H9 (cell line): Measurements from ENCODE around the gene CPNE5. TPM values are rescaled to one million over a fixed set of nuclear protein-coding genes. Genes with fewer than 3 reads are reported as not detected.

ENCODE experiments used
- DNase-seq: peaks from one replicate; pipeline ENCODE4 v3.0.0-alpha.2; 2017
- H2AFZ ChIP-seq: one replicate; pipeline ENCODE4 v1.6.1; 2013; ENCODE audit warnings: mild to moderate bottlenecking, low read length, control low read depth, moderate library complexity
- H2AK5ac ChIP-seq: 2 replicates; pipeline ENCODE4 v1.6.1; 2013; ENCODE audit warnings: low read length, control low read depth, mixed read lengths; ENCODE audit not compliant: insufficient read length
- H2BK120ac ChIP-seq: one replicate; pipeline ENCODE4 v1.6.1; 2013; ENCODE audit warnings: low read depth, mild to moderate bottlenecking, low read length, control low read depth, inconsistent platforms; ENCODE audit not compliant: poor library complexity, severe bottlenecking
- H2BK12ac ChIP-seq: 2 replicates; pipeline ENCODE4 v1.6.1; 2013; ENCODE audit warnings: low read length, control low read depth, mixed read lengths, low read depth; ENCODE audit not compliant: insufficient read length
- H2BK15ac ChIP-seq: 2 replicates; pipeline ENCODE4 v1.6.1; 2013; ENCODE audit warnings: low read depth, low read length, control low read depth
- H2BK20ac ChIP-seq: one replicate; pipeline ENCODE4 v1.6.1; 2013; ENCODE audit warnings: low read depth, mild to moderate bottlenecking, low read length, control low read depth, inconsistent platforms; ENCODE audit not compliant: poor library complexity, severe bottlenecking
- H2BK5ac ChIP-seq: 2 replicates; pipeline ENCODE4 v1.6.1; 2013; ENCODE audit warnings: low read length, control low read depth, mixed read lengths; ENCODE audit not compliant: insufficient read length
- H3K14ac ChIP-seq: 2 replicates; pipeline ENCODE4 v1.6.1; 2013; ENCODE audit warnings: low read length, control low read depth; ENCODE audit not compliant: insufficient read depth
- H3K18ac ChIP-seq: 2 replicates; pipeline ENCODE4 v1.6.1; 2013; ENCODE audit warnings: low read depth, mild to moderate bottlenecking, mixed read lengths, low read length, control low read depth; ENCODE audit not compliant: insufficient read length
- H3K23ac ChIP-seq: 2 replicates; pipeline ENCODE4 v1.6.1; 2013; ENCODE audit warnings: low read length, control low read depth, mixed read lengths, low read depth; ENCODE audit not compliant: insufficient read length
- H3K23me2 ChIP-seq: 2 replicates; pipeline ENCODE4 v1.6.1; 2013; ENCODE audit warnings: low read depth, mild to moderate bottlenecking, mixed read lengths, low read length, control low read depth; ENCODE audit not compliant: insufficient read length, poor library complexity, severe bottlenecking
- H3K27ac ChIP-seq: 2 replicates; pipeline ENCODE4 v1.5.1; 2013; ENCODE audit warnings: low read length, control low read depth, mixed read lengths, low read depth; ENCODE audit not compliant: insufficient read length
- H3K27me3 ChIP-seq: 2 replicates; pipeline ENCODE4 v1.6.1; 2013; ENCODE audit warnings: low read length, control low read depth, inconsistent platforms; ENCODE audit not compliant: insufficient read depth
- H3K4ac ChIP-seq: 2 replicates; pipeline ENCODE4 v1.6.1; 2013; ENCODE audit warnings: low read depth, mild to moderate bottlenecking, control low read depth, inconsistent platforms, low read length, moderate library complexity
- H3K4me1 ChIP-seq: 2 replicates; pipeline ENCODE4 v1.6.1; 2013; ENCODE audit warnings: low read length, control low read depth, inconsistent platforms; ENCODE audit not compliant: insufficient read depth
- H3K4me2 ChIP-seq: 2 replicates; pipeline ENCODE4 v1.6.1; 2013; ENCODE audit warnings: low read length, control low read depth, mixed read lengths; ENCODE audit not compliant: insufficient read length, insufficient read depth
- H3K56ac ChIP-seq: 2 replicates; pipeline ENCODE4 v1.6.1; 2013; ENCODE audit warnings: low read depth, mild to moderate bottlenecking, mixed read lengths, low read length, control low read depth; ENCODE audit not compliant: insufficient read length
- H3K79me1 ChIP-seq: 2 replicates; pipeline ENCODE4 v1.6.1; 2013; ENCODE audit warnings: low read depth, mild to moderate bottlenecking, moderate library complexity, low read length, control low read depth, inconsistent platforms; ENCODE audit not compliant: insufficient read depth, poor library complexity, severe bottlenecking
- H3K79me2 ChIP-seq: 2 replicates; pipeline ENCODE4 v1.6.1; 2013; ENCODE audit warnings: low read length, control low read depth, inconsistent platforms; ENCODE audit not compliant: insufficient read depth
- H3K9ac ChIP-seq: 2 replicates; pipeline ENCODE4 v1.6.1; 2013; ENCODE audit warnings: low read length, control low read depth, mixed read lengths; ENCODE audit not compliant: insufficient read length; ENCODE audit errors: extremely low read depth
- H3K9me3 ChIP-seq: one replicate; pipeline ENCODE4 v1.6.1; 2013; ENCODE audit warnings: low read depth, low read length, inconsistent platforms; ENCODE audit not compliant: control insufficient read depth
- H3T11ph ChIP-seq: one replicate; pipeline ENCODE4 v1.6.1; 2013; ENCODE audit warnings: mild to moderate bottlenecking, low read length, control low read depth, inconsistent platforms
- H4K20me1 ChIP-seq: one replicate; pipeline ENCODE4 v1.6.1; 2013; ENCODE audit not compliant: control insufficient read depth, insufficient read length, insufficient read depth
- H4K5ac ChIP-seq: 2 replicates; pipeline ENCODE4 v1.6.1; 2013; ENCODE audit warnings: low read depth, mild to moderate bottlenecking, mixed read lengths, low read length, control low read depth; ENCODE audit not compliant: insufficient read length
- H4K8ac ChIP-seq: replicated peaks from 2 replicates; pipeline ENCODE4 v1.6.1; 2013; ENCODE audit warnings: low read length, control low read depth, mixed read lengths, low read depth; ENCODE audit not compliant: insufficient read length
- H4K91ac ChIP-seq: 2 replicates; pipeline ENCODE4 v1.6.1; 2013; ENCODE audit warnings: low read depth, mild to moderate bottlenecking, moderate library complexity, mixed read lengths, low read length, control low read depth; ENCODE audit not compliant: insufficient read length
- H3K27ac Mint-ChIP-seq, 3 experiments: 2 replicates in 2 of 3; 3 replicates in 1 of 3; pipeline ENCODE4 v1.8.0; 2020 to 2021; ENCODE audit warnings: mixed read lengths in 3 of 3, mild to moderate bottlenecking in 1 of 3, moderate library complexity in 1 of 3
- H3K27me3 Mint-ChIP-seq: 2 replicates; pipeline ENCODE4 v1.8.0; 2021; ENCODE audit warnings: low read depth, mild to moderate bottlenecking, moderate library complexity, mixed read lengths
- H3K36me3 Mint-ChIP-seq, 3 experiments: 2 replicates in 2 of 3; 3 replicates in 1 of 3; pipeline ENCODE4 v1.8.0; 2020 to 2021; ENCODE audit warnings: low read depth in 3 of 3, mixed read lengths in 3 of 3; ENCODE audit not compliant: insufficient read depth in 1 of 3
- H3K4me1 Mint-ChIP-seq, 2 experiments: 2 replicates each; pipeline ENCODE4 v1.8.0; 2020; ENCODE audit warnings: mixed read lengths in 2 of 2
- H3K4me3 Mint-ChIP-seq, 2 experiments: 2 replicates in 1 of 2; 3 replicates in 1 of 2; pipeline ENCODE4 v1.8.0; 2020 to 2021; ENCODE audit warnings: mild to moderate bottlenecking in 2 of 2, mixed read lengths in 2 of 2, moderate library complexity in 1 of 2
- H3K9me3 Mint-ChIP-seq, 2 experiments: 2 replicates in 1 of 2; 3 replicates in 1 of 2; pipeline ENCODE4 v1.8.0; 2020; ENCODE audit warnings: mild to moderate bottlenecking in 2 of 2, mixed read lengths in 2 of 2, moderate library complexity in 1 of 2
- WGBS: extraction: QIAGEN DNeasy Blood & Tissue Kit; methylation state at CpG from one replicate; pipeline ENCODE4 v1.1.7; 2013; ENCODE audit warnings: missing lambda C conversion rate, low lambda C conversion rate, mixed read lengths; ENCODE audit not compliant: insufficient read length; ENCODE audit errors: extremely low coverage; 5-methylcytosine and 5-hydroxymethylcytosine counted together
- total RNA-seq: library from RNA; stranded (reverse); gene quantifications from 2 replicates; pipeline ENCODE4 v1.2.1, GENCODE V29; 2021
- TF ChIP-seq, protein P1 (sequence below): fragments of 200-600 bp; sonication (generic); conservative IDR thresholded peaks from 3 replicates; pipeline ENCODE4 v1.8.0; 2021; ENCODE audit warnings: antibody characterized with exemption, mild to moderate bottlenecking

The CPNE5 gene
- total RNA-seq, 1 experiment from 2014 or later: 0.52 TPM

DNA sequence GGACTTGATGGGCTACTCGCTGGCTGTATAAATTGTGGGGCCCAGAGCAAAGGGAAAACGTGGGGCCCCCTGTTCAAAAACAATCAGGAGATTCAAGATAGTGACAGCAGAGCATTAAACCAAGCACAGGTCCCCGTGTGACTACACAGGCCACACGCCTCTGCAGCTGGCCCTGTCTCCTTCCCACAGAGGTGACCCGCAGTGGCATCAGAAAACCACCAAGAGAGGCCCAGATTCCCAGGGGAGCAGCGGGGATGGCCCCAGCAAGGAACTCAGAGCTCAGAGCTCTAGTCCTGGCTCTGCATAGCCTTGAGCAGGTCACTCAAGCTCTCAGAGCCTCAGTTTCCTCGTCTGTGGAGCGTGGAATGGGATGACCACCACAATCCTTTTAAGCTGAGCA is 57.6 kb downstream of the CPNE5 start:
- no peak for DNase-seq
- H3K14ac ChIP-seq: no peak overlapping the region
- H3K27ac ChIP-seq: no peak overlapping the region
- H3K27me3 ChIP-seq: no peaks in the 10 kb centered on the region
- H2BK12ac ChIP-seq: no peak overlapping the region
- H3K9ac ChIP-seq: no peak overlapping the region
- no peak overlapping the region for H3T11ph ChIP-seq
- TF ChIP-seq, protein P1, sequence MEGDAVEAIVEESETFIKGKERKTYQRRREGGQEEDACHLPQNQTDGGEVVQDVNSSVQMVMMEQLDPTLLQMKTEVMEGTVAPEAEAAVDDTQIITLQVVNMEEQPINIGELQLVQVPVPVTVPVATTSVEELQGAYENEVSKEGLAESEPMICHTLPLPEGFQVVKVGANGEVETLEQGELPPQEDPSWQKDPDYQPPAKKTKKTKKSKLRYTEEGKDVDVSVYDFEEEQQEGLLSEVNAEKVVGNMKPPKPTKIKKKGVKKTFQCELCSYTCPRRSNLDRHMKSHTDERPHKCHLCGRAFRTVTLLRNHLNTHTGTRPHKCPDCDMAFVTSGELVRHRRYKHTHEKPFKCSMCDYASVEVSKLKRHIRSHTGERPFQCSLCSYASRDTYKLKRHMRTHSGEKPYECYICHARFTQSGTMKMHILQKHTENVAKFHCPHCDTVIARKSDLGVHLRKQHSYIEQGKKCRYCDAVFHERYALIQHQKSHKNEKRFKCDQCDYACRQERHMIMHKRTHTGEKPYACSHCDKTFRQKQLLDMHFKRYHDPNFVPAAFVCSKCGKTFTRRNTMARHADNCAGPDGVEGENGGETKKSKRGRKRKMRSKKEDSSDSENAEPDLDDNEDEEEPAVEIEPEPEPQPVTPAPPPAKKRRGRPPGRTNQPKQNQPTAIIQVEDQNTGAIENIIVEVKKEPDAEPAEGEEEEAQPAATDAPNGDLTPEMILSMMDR: no peak
- peaks cover 39 to 46% of the 10 kb centered on the region in 2 experiments for H3K4me1 Mint-ChIP-seq
- H3K9me3 ChIP-seq: no peaks in the 10 kb centered on the region
- no peak overlapping the region for H4K91ac ChIP-seq
- no peaks in the 10 kb centered on the region; the same call in 1 of the 2 replicates for H3K4me1 ChIP-seq
- peaks cover 0 to under 1% (median 0%) of the 10 kb centered on the region in 3 experiments; a peak in 1 of 7 replicates for H3K36me3 Mint-ChIP-seq
- H4K8ac ChIP-seq: no peak overlapping the region
- H4K20me1 ChIP-seq: no peaks in the 10 kb centered on the region
- H2AFZ ChIP-seq: no peak overlapping the region
- peaks cover 3% of the 10 kb centered on the region for H3K27me3 Mint-ChIP-seq
- no peak overlapping the region for H3K23ac ChIP-seq
- H3K18ac ChIP-seq: no peak overlapping the region
- H3K56ac ChIP-seq: no peak overlapping the region
- no peak overlapping the region for H3K4me3 Mint-ChIP-seq
- H2AK5ac ChIP-seq: no peak overlapping the region
- no peaks in the 10 kb centered on the region for H3K79me1 ChIP-seq
- H3K27ac Mint-ChIP-seq: peak overlapping the region in 1 of 3 experiments; percentile 76; a peak in 2 of 7 replicates
- H3K4me2 ChIP-seq: no peak overlapping the region
- H3K9me3 Mint-ChIP-seq: no peaks in the 10 kb centered on the region; a peak in 1 of 5 replicates
- no peak overlapping the region for H2BK5ac ChIP-seq
- no peak overlapping the region for H4K5ac ChIP-seq
- H2BK15ac ChIP-seq: no peak overlapping the region
- H3K4ac ChIP-seq: no peak overlapping the region
- H2BK120ac ChIP-seq: no peak overlapping the region
- H3K23me2 ChIP-seq: no peaks in the 10 kb centered on the region
- whole genome bisulfite sequencing: no CpG with 5 or more reads among the region's 8 CpGs
- H3K79me2 ChIP-seq: no peaks in the 10 kb centered on the region
- no peak overlapping the region for H2BK20ac ChIP-seq
